Measurements from ENCODE around the gene SH3PXD2B.
"Not testable (repeated sequence)": the region's sequence is repeated elsewhere in the genome, so short reads cannot be mapped to it uniquely, and the experiment has no call there.

- TF ChIP-seq EZH2 (IDR thresholded peaks at IDR 0.05); SRF (IDR thresholded peaks at IDR 0.05; ENCODE audit: low read depth); CBX3 (IDR thresholded peaks at IDR 0.05; ENCODE audit: low read depth); POLR2A (IDR thresholded peaks at IDR 0.05; ENCODE audit: borderline replicate concordance, extremely low read depth, insufficient read depth, insufficient read length); YY1 (IDR thresholded peaks at IDR 0.05; ENCODE audit: extremely low read depth, insufficient replicate concordance, low read depth, low read length); REST (IDR thresholded peaks at IDR 0.05; ENCODE audit: low read depth); CTCF (IDR thresholded peaks at IDR 0.05 in 2 of 3, conservative IDR thresholded peaks at IDR 0.05 in 1 of 3; ENCODE audit: borderline replicate concordance in 1 of 3, insufficient read depth in 1 of 3, low read depth in 2 of 3, low read length in 2 of 3); POLR2AphosphoS5 (IDR thresholded peaks at IDR 0.05; ENCODE audit: low read depth, low read length): not testable (repeated sequence)
These were observed 162.5 kb downstream of the SH3PXD2B start for GRCh38 chr5:172291837-172292236.

All from HCT116 (cell line).